Subcutaneous abdominal adipose tissue (tissue), 5 donors: ENCODE measurements around the gene GPR42.

Source experiments
- H3K27ac ChIP-seq: one replicate; pipeline ENCODE4 v1.7.0; 2013; ENCODE audit warnings: low read depth, mild to moderate bottlenecking, inconsistent platforms, low read length, moderate library complexity
- H3K27me3 ChIP-seq, 5 donors: one replicate each; pipeline ENCODE4 v1.7.0; 2013; ENCODE audit warnings: low read length in 5 of 5, inconsistent platforms in 1 of 5; ENCODE audit not compliant: control insufficient read depth in 5 of 5, insufficient read depth in 4 of 5
- H3K36me3 ChIP-seq, 5 donors: one replicate each; pipeline ENCODE4 v1.7.0; 2013; ENCODE audit warnings: low read length in 5 of 5; ENCODE audit not compliant: control insufficient read depth in 5 of 5, insufficient read depth in 5 of 5
- H3K4me1 ChIP-seq, 5 donors: one replicate each; pipeline ENCODE4 v1.7.0; 2013; ENCODE audit warnings: low read length in 5 of 5, mild to moderate bottlenecking in 3 of 5, moderate library complexity in 1 of 5; ENCODE audit not compliant: control insufficient read depth in 5 of 5, insufficient read depth in 5 of 5
- H3K4me3 ChIP-seq, 5 donors: one replicate each; pipeline ENCODE4 v1.7.0; 2013; ENCODE audit warnings: low read length in 5 of 5, low read depth in 1 of 5
- H3K9ac ChIP-seq, 5 donors: one replicate each; pipeline ENCODE4 v1.7.0; 2013; ENCODE audit warnings: low read length in 5 of 5, mild to moderate bottlenecking in 4 of 5, moderate library complexity in 3 of 5
- H3K9me3 ChIP-seq, 5 donors: one replicate each; pipeline ENCODE4 v1.7.0; 2013; ENCODE audit warnings: low read length in 5 of 5; ENCODE audit not compliant: control insufficient read depth in 5 of 5
- donor health status: healthy.
- donor health status: healthy.
- donor health status: healthy.
- donor health status: healthy.
- donor health status: healthy.

Gene GPR42

DNA sequence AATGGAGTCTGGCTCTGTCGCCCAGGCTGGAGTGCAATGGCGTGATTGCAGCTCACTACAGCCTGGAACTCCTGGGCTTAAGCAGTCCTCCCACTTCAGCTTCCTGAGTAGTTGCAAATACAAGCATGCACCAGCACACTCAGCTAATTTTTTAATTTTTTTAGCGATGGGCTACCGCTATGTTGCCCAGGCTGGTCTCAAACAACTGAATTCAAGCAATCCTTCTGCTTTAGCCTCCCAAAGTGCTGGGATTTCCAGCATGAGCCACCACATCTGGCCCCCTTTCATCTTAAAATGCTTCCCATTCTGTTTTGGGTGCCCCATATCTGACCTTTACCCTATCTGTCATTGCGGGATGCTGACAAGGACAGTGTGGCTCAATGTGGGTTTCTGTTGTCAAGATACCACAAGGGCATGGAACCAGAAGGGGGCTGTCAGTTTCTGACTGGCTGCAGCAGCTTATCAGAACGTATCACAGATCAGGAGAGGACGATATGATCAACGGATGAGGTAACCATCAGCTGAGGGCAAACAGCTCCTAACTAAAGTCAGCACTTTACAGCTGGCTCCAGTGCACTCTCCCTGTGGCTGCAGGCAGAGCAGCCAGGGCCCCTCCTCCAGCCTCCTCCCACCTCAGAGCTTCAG lies 32.4 kb downstream of the GPR42 start:
- no peaks in the 10 kb centered on the region for H3K9me3 ChIP-seq
- H3K36me3 ChIP-seq: no peaks in the 10 kb centered on the region
- no peak overlapping the region for H3K9ac ChIP-seq
- H3K27ac ChIP-seq: no peak overlapping the region
- no peaks in the 10 kb centered on the region for H3K27me3 ChIP-seq
- peaks cover 1 to 15% (median 7%) of the 10 kb centered on the region in 5 donors for H3K4me1 ChIP-seq
- H3K4me3 ChIP-seq: no peak overlapping the region

GRCh38 chr19:35404879-35405622 lies 34.2 kb downstream of the GPR42 start:
- Histone ChIP-seq H3K4me1 (peaks cover 1 to 15% (median 7%) of the 10 kb centered on the region in 5 donors), H3K36me3 (no peaks in the 10 kb centered on the region), H3K9ac (no peak overlapping the region), H3K27me3 (no peaks in the 10 kb centered on the region), H3K4me3 (no peak overlapping the region), H3K9me3 (no peaks in the 10 kb centered on the region), H3K27ac (no peak overlapping the region)

DNA sequence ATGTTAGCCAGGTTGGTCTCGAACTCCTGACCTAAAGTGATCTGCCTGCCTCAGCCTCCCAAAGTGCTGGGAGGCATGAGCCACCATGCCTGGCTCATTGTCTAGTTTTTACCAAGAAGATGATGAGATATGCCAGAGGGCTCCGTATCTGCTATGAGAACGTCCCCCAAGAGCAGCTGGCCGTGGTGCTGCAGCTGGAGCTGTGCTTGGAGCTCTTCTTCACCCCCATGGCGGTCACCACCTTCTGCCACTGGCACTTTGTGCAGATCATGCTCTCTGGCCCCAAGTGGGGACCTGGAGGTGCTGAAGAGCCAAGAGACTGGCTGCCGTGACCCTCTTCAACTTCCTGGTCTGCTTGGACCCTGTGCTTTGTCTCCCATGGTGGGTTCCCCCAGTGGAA lies 36.8 kb downstream of the GPR42 start:
- H3K9me3 ChIP-seq: no peaks in the 10 kb centered on the region
- no peaks in the 10 kb centered on the region for H3K27me3 ChIP-seq
- peaks cover 1 to 12% (median 7%) of the 10 kb centered on the region in 5 donors for H3K4me1 ChIP-seq
- no peak overlapping the region for H3K9ac ChIP-seq
- no peak overlapping the region for H3K27ac ChIP-seq
- H3K36me3 ChIP-seq: no peaks in the 10 kb centered on the region
- H3K4me3 ChIP-seq: no peak overlapping the region

- Histone ChIP-seq H3K9me3 (no peaks in the 10 kb centered on the region), H3K4me1 (peaks cover 0 to 3% (median under 1%) of the 10 kb centered on the region in 5 donors), H3K27me3 (no peaks in the 10 kb centered on the region), H3K27ac (no peak overlapping the region), H3K36me3 (no peaks in the 10 kb centered on the region), H3K4me3 (no peak overlapping the region), H3K9ac (no peak overlapping the region)
These were observed 37.7 kb downstream of the GPR42 start for GRCh38 chr19:35408284-35409171.

DNA sequence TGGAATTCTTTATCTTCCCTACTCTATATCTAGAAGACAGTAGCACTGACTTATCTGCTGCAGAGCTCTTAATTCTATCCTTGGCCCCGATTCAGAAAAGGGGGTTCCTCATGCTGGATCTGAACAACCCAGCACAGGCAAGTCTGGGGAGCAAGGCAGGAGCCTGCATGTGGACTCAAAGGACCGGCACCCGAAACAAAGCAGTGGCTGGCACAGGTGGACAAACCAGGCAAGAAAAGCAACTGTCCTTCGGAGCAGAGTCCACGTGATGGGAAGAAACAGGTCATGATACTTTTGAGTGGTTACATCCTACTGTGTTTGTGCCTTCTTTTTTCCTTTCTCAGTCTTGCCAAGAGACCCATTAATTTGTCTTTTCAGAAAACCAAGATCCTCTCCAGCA lies 38.3 kb downstream of the GPR42 start:
- H3K4me1 ChIP-seq: peaks cover 0 to 2% (median 0%) of the 10 kb centered on the region in 5 donors
- H3K36me3 ChIP-seq: no peaks in the 10 kb centered on the region
- no peaks in the 10 kb centered on the region for H3K27me3 ChIP-seq
- H3K9me3 ChIP-seq: no peaks in the 10 kb centered on the region
- H3K4me3 ChIP-seq: no peak overlapping the region
- no peak overlapping the region for H3K9ac ChIP-seq
- H3K27ac ChIP-seq: no peak overlapping the region

DNA sequence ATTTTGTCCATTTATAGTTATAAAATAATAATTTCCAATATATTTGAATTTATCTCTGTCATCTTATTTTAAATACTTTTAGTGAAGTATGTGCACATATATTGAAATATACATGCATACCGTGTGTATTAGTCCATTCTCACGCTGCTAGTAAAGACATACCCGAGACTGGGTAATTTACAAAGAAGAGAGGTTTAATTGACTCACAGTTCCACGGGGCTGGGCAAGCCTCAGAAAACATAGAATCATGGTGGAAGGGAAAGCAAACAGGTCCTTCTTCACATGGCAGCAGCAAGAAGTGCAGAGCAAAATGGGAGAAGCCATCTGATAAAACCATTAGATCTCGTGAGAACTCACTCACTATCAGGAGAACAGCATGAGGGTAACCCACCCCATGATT lies 39.6 kb downstream of the GPR42 start:
- Histone ChIP-seq H3K9ac (no peak overlapping the region), H3K9me3 (no peaks in the 10 kb centered on the region), H3K27me3 (peaks cover 0 to 3% (median 0%) of the 10 kb centered on the region in 5 donors), H3K4me1 (no peaks in the 10 kb centered on the region), H3K4me3 (no peak overlapping the region), H3K36me3 (no peaks in the 10 kb centered on the region), H3K27ac (no peak overlapping the region)

- Histone ChIP-seq H3K27me3 (peaks cover 0 to 3% (median 0%) of the 10 kb centered on the region in 5 donors), H3K9me3 (no peaks in the 10 kb centered on the region), H3K27ac (no peak overlapping the region), H3K36me3 (no peaks in the 10 kb centered on the region), H3K4me1 (peaks cover 0 to 6% (median 3%) of the 10 kb centered on the region in 5 donors), H3K9ac (no peak overlapping the region), H3K4me3 (no peak overlapping the region)
These were observed 43.6 kb downstream of the GPR42 start for GRCh38 chr19:35414442-35414841.

GRCh38 chr19:35416331-35416730 lies 45.5 kb downstream of the GPR42 start:
- H3K36me3 ChIP-seq: no peaks in the 10 kb centered on the region
- H3K27me3 ChIP-seq: peaks cover 0 to 3% (median 0%) of the 10 kb centered on the region in 5 donors
- no peak overlapping the region for H3K9ac ChIP-seq
- peaks cover 2 to 15% (median 7%) of the 10 kb centered on the region in 5 donors for H3K4me1 ChIP-seq
- H3K9me3 ChIP-seq: no peaks in the 10 kb centered on the region
- no peak overlapping the region for H3K4me3 ChIP-seq
- no peak overlapping the region for H3K27ac ChIP-seq

GRCh38 chr19:35417278-35417677 lies 46.4 kb downstream of the GPR42 start:
- H3K9ac ChIP-seq: no peak overlapping the region
- no peak overlapping the region for H3K4me3 ChIP-seq
- no peak overlapping the region for H3K27ac ChIP-seq
- H3K4me1 ChIP-seq: peaks cover 3 to 18% (median 7%) of the 10 kb centered on the region in 5 donors
- no peaks in the 10 kb centered on the region for H3K9me3 ChIP-seq
- H3K27me3 ChIP-seq: peaks cover 0 to 3% (median 0%) of the 10 kb centered on the region in 5 donors
- no peaks in the 10 kb centered on the region for H3K36me3 ChIP-seq
